HEK293 (cell line): Measurements from ENCODE around the gene KRTAP13-1.

ENCODE experiments used
- KLF1 ChIP-seq: fragments of 450-650 bp; formaldehyde crosslinking; IDR thresholded peaks from 2 replicates; pipeline ENCODE4 v1.5.1; 2016; ENCODE audit warnings: missing biosample characterization, missing genetic modification characterization
- MYNN ChIP-seq: fragments of 450-650 bp; formaldehyde crosslinking; IDR thresholded peaks from 2 replicates; pipeline ENCODE4 v1.5.1; 2016; ENCODE audit warnings: missing biosample characterization, missing genetic modification characterization, borderline replicate concordance
- SETDB1 ChIP-seq: IDR thresholded peaks from one replicate; pipeline ENCODE4 v1.6.1; 2017; ENCODE audit warnings: mild to moderate bottlenecking, low read length, moderate library complexity, mixed read lengths; ENCODE audit not compliant: insufficient read length
- ZNF785 ChIP-seq: fragments of 450-650 bp; formaldehyde crosslinking; IDR thresholded peaks from 2 replicates; pipeline ENCODE4 v1.5.1; 2016; ENCODE audit warnings: missing biosample characterization, missing genetic modification characterization
- TF ChIP-seq, protein P1 (sequence below): fragments of 450-650 bp; formaldehyde crosslinking; IDR thresholded peaks from 2 replicates; pipeline ENCODE4 v1.5.1; 2016; ENCODE audit warnings: missing biosample characterization, missing genetic modification characterization
- TF ChIP-seq, protein P2 (sequence below): fragments of 450-650 bp; formaldehyde crosslinking; IDR thresholded peaks from 2 replicates; pipeline ENCODE4 v1.5.1; 2016; ENCODE audit warnings: missing biosample characterization, missing genetic modification characterization

GRCh38 chr21:30354308-30355005 lies 41.4 kb upstream of the KRTAP13-1 start:
- TF ChIP-seq, protein P1, sequence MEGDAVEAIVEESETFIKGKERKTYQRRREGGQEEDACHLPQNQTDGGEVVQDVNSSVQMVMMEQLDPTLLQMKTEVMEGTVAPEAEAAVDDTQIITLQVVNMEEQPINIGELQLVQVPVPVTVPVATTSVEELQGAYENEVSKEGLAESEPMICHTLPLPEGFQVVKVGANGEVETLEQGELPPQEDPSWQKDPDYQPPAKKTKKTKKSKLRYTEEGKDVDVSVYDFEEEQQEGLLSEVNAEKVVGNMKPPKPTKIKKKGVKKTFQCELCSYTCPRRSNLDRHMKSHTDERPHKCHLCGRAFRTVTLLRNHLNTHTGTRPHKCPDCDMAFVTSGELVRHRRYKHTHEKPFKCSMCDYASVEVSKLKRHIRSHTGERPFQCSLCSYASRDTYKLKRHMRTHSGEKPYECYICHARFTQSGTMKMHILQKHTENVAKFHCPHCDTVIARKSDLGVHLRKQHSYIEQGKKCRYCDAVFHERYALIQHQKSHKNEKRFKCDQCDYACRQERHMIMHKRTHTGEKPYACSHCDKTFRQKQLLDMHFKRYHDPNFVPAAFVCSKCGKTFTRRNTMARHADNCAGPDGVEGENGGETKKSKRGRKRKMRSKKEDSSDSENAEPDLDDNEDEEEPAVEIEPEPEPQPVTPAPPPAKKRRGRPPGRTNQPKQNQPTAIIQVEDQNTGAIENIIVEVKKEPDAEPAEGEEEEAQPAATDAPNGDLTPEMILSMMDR (tag by site-specific recombination), result no peak
- TF ChIP-seq SETDB1, result no peak
- TF ChIP-seq MYNN, result no peak
- TF ChIP-seq ZNF785 (tag by site-specific recombination), result no peak
- no peak for TF ChIP-seq KLF1 (tag by site-specific recombination)
- TF ChIP-seq, protein P2, sequence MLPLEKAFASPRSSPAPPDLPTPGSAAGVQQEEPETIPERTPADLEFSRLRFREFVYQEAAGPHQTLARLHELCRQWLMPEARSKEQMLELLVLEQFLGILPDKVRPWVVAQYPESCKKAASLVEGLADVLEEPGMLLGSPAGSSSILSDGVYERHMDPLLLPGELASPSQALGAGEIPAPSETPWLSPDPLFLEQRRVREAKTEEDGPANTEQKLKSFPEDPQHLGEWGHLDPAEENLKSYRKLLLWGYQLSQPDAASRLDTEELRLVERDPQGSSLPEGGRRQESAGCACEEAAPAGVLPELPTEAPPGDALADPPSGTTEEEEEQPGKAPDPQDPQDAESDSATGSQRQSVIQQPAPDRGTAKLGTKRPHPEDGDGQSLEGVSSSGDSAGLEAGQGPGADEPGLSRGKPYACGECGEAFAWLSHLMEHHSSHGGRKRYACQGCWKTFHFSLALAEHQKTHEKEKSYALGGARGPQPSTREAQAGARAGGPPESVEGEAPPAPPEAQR (tag by site-specific recombination), result no peak
